GM10266 (cell line): ENCODE measurements around the gene PLXND1.

Experiments used
- DNase-seq: peaks from one replicate; pipeline ENCODE4 v3.0.0; 2012; ENCODE audit errors: extremely low spot score
- TF ChIP-seq, protein P1 (sequence below): IDR thresholded peaks from 2 replicates; pipeline ENCODE4 v1.5.1; 2012; ENCODE audit warnings: mild to moderate bottlenecking, low read depth; ENCODE audit not compliant: control insufficient read depth, insufficient read depth; ENCODE audit errors: missing control alignments

The PLXND1 gene

DNA sequence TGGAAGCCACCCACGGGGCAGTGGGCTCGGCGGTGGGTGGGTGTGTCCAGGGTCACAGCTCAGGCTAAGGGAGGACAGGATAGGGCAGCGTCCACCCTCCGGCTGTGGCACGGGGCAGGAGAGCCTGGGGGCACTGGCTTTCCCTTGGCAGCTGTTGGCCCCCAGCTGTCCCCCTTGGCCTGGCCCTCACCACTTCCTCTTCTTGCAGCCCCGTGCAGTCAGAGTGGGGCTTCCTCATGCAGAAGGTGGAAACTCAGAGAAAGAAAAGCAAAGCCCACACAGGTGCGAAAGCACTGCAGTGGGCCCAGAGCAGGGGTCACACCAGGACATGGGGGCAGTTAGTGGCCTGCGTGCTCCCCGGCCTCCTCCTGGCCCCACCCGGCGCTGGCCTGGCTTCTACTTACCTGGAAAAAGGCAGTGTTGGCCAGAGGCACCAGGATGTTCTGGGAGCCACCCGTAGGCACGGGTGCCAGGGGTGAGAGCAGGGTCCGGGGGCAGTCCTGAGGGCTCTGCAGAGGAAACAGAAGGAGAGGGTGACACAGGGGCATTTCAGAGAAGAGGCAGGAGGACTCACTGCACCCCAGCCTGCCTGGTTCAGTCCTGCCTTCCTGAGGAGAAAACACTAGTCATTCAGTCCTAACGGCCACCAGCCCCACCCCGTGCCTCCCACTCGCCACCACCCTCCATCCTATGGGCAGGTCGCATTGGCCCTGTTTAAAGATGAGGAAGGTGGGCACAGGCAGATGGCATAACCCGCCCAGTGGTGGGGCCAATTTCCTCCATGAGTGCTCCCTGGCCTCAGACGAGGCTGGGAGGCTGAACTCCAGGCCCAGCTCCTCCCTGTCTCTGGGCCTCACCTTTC, 28.3 kb downstream of the PLXND1 start:
- peak; percentile 59 for DNase-seq
- TF ChIP-seq, protein P1, sequence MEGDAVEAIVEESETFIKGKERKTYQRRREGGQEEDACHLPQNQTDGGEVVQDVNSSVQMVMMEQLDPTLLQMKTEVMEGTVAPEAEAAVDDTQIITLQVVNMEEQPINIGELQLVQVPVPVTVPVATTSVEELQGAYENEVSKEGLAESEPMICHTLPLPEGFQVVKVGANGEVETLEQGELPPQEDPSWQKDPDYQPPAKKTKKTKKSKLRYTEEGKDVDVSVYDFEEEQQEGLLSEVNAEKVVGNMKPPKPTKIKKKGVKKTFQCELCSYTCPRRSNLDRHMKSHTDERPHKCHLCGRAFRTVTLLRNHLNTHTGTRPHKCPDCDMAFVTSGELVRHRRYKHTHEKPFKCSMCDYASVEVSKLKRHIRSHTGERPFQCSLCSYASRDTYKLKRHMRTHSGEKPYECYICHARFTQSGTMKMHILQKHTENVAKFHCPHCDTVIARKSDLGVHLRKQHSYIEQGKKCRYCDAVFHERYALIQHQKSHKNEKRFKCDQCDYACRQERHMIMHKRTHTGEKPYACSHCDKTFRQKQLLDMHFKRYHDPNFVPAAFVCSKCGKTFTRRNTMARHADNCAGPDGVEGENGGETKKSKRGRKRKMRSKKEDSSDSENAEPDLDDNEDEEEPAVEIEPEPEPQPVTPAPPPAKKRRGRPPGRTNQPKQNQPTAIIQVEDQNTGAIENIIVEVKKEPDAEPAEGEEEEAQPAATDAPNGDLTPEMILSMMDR: no peak

DNA sequence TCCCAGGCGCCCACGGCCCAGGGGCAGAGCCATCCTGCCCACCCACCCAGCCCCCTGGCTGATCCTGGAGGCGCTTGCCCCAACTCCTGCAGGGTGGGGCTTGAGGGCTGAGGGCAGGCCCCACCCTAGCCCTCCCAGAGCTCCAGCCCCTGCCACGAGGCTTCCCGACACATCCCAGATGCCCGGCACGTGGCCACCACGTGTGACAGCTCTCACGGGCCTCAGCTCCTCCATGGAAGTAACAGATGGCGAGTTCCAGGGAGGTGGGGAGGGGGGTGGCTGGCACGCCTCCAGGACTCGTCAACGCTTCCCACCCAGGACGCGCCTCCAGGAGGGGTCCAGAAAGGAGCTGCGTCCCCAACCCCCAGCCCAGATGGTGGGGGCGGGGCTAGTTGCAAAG, 29.1 kb downstream of the PLXND1 start:
- DNase-seq: no peak
- TF ChIP-seq, protein P1: no peak

DNA sequence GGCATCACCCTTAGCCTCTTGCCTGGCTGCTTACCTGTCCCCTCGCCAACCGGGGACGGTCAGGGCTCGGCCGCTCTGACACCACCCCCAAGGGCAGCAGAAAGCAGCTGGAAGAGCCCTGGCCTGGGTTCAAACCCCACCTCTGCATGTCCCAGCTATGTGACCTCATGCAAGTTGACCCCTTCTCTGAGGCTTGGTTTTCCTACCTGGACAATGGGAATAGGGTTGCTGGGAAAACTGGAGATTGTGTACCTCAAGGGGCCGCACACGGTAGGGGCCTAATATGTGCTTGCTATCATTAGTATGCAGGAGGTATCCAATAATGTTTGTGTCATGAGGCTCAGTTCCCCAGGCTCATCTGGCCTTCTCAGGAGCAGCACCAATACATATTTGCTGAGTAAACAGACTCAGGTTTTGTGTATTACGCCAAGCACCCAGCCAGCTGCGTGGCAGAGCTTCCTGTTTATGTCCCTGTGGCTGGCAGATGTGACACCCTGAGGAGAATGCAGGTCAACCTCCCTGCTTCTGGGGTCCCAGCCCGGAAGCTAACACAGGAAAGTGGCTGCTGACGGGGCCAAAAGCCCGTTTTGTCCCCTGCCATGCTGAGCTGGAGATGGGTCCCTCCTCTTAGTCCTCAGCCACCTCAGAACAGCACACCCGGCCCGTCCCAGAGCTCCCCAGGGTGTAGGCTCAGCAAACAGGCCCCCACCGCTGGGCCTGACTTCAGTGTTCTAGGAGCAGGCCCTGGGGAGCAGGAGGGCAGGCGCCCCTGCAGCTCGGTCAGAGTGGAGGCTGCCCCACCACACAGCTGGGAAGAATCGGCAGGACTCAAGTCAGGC, 29.7 kb downstream of the PLXND1 start:
- DNase-seq: peak; percentile 59
- TF ChIP-seq, protein P1: no peak

DNA sequence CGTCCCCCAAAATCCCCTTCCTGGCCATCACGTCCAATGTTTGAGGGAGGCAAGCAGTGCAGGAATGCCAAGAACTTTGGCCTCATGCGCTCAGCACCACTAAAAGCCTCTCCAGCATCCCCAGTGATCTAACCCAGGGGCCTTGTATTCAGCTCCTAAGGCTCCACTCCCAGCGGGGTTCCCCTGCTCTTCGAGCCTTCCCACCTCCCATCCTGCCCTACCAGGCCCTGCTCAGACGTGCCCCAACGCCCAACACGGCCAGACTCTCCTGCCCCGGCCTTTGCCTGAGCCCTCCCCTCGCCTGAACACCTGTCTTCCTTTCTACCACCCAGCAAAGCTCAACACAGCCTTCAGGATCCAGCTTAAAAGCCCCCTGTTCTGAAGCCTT, 30.5 kb downstream of the PLXND1 start:
- DNase-seq: no peak
- TF ChIP-seq, protein P1: no peak

DNA sequence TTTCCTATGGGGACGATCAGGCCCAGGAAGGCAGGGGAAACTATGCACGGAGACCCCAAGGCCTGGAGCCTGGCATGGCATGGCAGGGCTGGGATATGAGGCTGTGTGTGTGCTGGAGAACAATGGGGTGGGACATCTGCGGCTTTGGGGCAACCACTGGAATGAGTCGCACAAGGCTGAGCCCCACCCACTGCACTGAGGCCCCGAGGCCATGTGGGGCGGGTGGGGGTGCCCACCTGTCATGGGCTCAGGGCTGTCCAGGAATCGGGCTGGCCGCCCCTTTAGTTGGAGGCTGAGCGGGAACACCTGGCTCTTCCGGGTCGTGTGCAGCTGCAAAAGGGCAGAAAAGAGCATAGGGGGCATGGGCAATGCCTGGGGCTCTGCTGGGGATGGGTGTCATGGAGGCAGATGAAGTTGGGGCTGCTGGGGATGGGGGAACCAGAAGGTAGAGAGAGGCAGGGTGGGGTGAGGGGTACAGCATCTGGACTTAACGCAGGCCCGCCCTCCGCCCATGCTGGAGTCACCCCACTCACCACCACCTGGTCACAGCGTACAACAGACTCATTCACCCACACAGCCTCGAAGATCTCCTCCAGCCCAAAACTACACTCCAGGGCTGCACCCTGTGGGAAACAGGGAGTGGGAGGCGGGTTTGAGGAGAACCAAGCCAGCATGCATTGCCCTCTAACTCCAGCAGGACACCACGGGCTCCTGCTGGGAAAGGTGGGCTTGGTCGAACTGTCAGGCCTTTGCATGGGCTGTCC, 31.1 kb downstream of the PLXND1 start:
- no peak for DNase-seq
- TF ChIP-seq, protein P1: no peak

DNA sequence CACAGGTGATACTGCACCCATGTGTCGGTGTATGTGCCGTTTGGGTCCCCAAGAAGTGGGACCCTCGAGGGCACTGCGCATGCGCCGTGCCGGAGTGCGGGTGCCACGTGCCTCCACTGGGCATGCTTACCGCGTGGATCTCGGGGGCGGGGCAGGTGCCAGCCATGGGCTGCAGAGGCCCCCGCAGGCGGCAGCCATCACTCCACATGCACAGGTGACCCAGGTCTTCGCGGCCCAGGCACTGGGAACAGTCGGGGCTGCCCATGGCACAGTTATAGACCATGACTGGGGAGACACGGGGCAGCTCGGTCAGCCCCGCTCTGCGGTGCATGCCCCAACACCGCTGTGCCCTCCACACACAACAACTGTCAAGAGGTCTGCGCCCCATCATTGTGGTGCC, 32.3 kb downstream of the PLXND1 start:
- TF ChIP-seq, protein P1: no peak
- DNase-seq: no peak

DNA sequence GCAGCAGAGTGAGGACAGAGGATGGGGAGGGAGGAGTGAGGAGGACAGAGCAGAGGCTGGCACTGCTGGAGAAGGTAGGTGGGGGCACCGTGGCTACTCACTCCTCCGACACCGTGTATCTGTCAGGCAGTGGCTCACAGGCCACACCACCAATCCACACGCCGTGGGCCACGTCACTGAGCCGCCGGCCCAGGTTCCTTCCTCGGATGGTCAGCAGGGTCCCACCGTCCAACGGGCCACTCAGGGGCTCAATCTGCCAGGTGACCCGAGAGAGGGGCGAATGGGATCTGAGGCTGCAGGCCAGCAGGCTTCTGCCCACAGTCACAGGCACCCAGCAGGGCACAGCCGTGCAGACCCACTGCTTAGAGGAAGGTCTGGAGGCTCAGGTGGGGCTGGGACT, 33.0 kb downstream of the PLXND1 start:
- TF ChIP-seq, protein P1: no peak
- DNase-seq: no peak
